ENCODE measurements around the gene RBCK1.

The RBCK1 gene

DNA sequence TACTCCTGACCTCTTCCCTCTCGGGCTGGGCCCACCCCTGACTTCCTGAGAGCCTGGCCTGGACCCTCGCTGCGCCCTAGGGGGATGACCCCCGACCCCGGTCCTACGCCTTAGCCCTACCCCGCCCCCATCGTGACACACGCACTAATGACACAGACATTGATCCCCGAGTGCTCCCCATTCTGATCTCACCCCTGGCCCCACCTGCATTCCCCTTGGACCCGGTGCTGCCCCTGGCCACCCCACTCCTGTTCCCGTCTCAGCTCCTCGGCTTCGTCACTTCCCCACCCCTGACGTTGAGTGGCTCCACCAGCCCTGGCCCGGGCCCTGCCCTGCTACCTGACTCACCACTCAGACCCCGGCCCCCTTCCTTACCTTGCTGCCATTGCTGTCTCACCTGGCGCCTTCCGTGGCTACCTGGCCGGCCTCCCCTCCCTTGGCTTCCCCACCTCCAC is 12.1 kb downstream of the RBCK1 start:
- DNase-seq = no peak

- no peak for DNase-seq
Measured at GRCh38 chr20:420721-421574, 12.8 kb downstream of the RBCK1 start.

DNA sequence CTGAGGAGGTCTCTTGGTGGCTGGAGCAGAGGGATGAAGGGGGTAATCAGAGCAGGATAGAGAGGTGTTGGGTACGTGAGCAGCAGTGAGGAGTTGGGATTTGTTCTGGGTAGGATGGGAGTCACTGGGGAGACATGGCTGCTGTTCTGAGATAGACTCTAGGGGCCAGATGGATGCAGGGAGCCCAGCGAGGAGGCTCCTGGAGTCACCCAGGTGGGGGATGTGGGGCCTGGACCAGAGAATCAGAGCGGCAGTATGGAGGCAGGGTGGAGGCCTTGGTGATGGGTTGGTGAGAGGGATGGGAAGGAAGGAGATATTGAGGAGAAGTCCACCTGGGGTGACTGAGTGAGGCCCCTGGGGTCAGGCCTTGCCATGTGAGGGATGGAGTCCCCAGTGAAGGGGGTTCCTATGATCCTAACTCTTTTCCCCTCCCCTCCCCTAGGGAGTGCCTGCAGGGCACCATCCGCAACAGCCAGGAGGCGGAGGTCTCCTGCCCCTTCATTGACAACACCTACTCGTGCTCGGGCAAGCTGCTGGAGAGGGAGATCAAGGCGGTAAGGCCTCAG is 13.7 kb downstream of the RBCK1 start:
- DNase-seq = no peak

- no peak for DNase-seq
Measured at GRCh38 chr20:426566-426965, 18.5 kb downstream of the RBCK1 start.

- DNase-seq = no peak
Measured at GRCh38 chr20:427401-427800, 19.3 kb downstream of the RBCK1 start.

GRCh38 chr20:427849-428657 is 20.0 kb downstream of the RBCK1 start:
- no peak for DNase-seq

- no peak for DNase-seq
Measured at GRCh38 chr20:428658-429200, 20.6 kb downstream of the RBCK1 start.

DNA sequence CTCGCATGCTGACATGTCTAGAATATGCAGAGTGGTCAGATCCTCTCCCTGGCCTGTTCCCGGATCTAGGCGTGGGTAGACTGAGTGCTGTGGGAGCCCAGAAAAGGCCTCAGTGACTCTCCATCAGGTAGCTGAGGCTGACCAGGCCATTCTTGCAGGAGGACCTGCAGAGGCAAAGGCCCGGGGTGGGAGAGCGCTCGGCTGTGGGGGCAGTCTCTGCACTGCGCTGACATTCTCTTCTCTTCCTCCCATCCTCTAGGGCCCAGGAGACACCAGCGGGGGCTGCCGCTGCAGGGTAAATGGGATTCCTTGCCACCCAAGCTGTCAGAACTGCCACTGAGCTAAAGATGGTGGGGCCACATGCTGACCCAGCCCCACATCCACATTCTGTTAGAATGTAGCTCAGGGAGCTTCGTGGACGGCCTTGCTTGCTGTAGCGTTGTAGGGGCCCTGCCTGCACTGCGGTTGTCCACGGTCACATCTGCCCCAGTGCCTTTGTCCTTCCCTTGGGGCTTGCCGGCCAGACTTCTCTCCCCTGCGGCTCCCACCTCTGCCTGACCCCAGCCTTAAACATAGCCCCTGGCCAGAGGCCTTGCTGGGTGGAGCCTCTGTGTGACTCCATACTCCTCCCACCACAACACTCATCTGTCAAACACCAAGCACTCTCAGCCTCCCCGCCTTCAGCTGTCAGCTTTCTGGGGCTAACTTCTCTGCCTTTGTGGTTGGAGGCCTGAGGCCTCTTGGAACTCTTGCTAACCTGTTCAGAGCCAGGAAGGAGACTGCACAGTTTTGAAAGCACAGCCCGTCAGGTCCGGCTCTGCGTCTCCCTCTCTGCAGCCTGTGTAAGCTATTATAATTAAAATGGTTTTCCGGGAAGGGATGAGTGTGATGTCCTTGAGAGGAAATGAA is 22.2 kb downstream of the RBCK1 start:
- no peak for DNase-seq

- peak; percentile 45 to 55 for DNase-seq
Measured at GRCh38 chr20:431012-431904, 23.2 kb downstream of the RBCK1 start.

DNA sequence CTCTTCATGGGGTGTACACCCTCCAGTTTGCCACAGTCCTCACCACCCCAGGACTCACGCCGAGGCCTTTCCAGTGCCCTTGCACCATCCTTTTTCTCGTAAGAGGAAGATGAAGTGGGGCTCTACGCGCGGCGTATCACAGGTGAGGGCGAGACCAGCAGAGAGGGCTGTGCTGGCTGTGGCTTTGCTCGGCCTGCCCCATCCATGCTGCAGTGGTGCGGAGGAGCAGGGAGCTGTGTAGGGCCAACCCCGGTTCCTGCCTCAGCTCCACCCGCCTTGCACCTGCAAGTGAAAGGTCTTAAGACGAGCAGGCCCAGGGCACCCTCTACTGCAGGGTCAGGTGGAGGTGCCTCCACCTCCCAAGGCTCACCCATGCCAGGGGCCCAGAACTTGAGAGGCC is 24.1 kb downstream of the RBCK1 start:
- DNase-seq = no peak

GRCh38 chr20:432677-433299 is 24.7 kb downstream of the RBCK1 start:
- DNase-seq = no peak

GRCh38 chr20:433300-433975 is 25.3 kb downstream of the RBCK1 start:
- DNase-seq = peak; percentile 68 to 79

DNA sequence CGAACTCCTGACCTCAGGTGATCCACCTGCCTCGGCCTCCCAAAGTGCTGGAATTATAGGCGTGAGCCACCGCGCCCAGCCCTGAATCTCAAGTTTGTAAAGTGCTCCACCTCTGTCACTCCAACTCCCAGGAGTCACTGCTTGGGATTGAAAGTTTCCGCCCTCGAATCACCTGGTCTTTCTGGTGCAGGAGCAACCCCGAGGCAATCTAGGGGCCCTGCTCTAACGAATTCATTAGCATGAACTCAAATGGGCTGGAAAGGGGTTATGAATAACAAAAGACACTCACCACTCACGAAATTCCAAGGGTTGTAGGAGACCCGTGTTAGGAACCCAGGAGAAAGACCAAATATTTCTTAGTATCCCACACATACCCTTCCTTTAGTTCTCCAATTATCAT is 26.1 kb downstream of the RBCK1 start:
- DNase-seq = no peak

DNA sequence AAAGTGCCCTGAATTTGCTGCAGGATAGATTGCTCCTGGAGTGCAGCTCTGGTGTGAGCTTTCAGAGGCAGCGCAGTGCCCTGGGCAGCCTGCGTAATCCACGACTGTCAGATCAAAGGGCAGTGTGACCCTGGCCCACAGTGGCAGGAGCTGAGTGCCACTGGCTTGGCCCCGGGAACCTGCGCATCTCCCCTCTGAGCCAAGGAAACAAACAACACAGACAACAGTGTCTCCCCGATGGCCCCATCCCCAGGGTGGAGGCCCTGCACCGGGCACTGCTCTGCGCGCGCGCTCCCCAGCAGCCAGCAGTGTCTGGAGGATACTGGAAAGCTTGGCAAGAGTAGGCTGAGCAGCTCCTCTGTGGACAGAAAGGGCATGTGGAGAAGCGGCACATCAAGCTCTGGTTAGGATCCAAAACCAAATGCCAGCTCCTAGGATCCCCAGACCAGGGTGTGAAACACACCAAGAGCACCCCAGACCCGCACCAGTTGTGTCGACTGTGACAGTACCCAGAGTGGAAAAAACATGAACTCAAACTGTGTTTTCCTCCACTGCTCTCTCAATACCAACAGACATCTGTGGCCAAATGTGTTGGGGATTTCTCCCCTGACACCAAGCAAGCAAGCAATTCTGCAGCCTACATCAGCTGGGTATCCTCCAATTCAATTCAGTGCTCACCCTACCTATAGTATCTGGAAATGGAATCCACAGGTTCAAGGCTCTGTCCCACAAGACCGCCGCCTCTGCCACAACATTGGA is 26.7 kb downstream of the RBCK1 start:
- no peak for DNase-seq

DNA sequence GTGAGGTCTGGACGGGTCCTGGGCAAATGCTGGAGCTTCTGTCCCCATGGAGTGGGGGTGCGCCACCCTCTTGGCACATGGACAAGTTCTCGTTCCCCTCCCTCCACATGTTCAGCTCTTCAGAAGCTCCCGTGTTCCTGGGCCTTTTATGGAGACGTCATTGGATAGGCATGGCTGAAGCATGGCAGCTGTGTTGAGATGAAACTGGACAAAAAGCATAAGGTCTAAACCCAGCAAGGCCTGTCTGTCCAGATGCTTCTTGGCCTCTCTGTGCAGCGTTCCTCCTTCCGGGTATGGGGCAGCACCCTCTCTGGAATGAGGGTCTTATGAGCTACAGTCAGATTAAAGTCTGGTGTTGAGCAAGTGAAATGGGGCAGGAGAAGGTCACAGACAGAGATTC is 27.5 kb downstream of the RBCK1 start:
- no peak for DNase-seq

DNA sequence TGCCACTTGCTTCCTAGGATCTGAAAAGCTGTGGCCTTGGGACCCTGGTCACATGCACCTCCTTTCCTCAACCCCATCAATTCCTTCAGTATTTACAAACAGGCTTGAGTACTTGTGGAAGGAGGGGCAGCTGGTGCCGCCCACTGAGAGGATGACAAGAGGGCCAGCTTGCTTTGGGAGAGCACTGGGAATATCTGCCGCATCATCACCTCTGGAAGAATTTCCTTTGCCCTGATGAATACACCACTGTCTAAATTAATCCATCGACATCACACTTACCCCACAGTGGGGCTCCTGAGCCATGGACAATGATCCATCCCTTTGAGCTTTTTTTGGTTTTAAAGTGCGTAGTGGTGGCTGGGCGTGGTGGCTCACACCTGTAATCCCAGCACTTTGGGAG is 28.4 kb downstream of the RBCK1 start:
- DNase-seq = no peak

DNA sequence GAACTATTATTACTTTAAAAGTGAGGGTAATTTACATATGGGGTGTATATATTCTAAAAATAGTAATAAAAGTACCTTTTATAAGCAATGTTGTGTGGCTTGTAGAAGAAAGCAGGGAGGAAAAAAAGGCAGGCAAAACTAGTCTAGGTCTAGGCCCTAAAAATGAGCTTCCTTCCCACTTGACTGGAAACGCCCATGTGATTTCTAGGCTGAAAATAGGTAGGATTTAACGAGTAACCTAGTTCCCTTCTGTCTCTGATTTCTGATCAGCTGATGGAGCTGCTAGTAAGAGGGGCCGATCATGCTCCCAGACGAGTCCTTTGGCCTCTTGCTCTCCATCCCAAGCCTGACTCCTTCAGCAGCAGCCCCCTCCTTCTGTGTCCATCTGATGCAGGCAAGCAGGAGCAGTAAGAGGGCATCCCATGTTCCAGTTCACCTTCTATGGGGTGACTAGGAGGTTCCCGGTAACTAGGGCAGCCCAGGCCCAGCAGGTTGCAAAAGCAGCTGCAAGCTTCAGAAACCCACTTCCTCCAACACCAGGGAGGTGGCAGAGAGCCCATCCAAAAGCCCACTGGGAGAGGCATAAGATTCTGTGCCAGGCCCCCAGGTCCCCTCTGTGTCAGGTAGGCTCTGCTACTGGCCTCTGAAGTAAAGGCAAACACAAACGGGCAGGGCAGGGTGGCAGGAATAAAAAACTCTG is 29.8 kb downstream of the RBCK1 start:
- no peak for DNase-seq

DNA sequence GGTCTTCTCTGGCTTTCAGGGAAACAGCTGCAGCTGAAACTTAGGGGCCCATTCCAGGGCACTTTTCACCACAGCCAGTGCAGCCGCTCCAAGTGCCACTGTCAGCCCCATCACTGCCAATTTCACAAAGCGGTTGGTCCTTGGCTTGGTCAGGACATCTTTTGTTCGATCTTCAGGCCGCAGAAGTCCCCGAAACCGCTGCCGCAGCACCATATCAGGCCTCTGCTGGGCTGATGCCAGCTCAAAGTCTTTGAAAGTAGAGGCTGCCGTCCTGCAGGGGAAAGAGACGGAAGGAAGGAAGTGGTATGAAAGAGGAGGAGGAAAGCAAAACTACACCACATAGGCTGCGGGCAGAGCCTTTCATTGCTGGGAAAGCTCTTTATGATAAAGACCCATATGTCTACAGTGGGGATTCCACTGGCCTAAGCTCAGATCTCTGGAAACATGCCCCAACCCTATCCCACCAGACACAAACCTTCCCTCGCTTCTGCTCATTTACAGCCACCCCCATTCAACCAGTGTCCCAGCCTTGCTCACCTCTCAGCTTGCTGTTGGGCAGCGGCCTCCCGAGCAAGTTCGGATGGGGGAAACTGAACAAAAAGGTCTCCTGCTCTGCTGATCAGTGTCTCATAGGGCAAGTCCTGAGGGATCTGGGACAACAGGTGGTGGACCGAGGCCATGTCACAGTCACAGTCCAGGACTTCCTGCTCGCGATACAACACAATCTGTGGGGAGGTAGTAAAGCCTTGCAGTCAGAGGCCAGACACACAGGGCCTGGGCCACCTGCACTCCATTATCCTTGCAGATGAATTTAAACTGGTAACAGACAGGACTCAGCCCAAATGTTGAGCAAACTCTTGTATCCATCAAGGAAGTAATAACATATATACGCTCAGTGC is 30.7 kb downstream of the RBCK1 start:
- DNase-seq = peak; percentile 62 to 73
